Breast epithelium (tissue), 4 donors: Measurements from ENCODE around the gene FBXL19. TPM values are rescaled to one million over a fixed set of nuclear protein-coding genes. Genes with fewer than 3 reads are reported as not detected.
A peak's percentile ranks its signal among the peaks of the same experiment; 100 is the strongest.
"Not testable (repeated sequence)": the region's sequence is repeated elsewhere in the genome, so short reads cannot be mapped to it uniquely, and the experiment has no call there.

Source experiments
- DNase-seq, 2 donors: peaks; one replicate each; pipeline ENCODE4 v3.0.0-alpha.2; 2019; ENCODE audit warnings: low spot score in 2 of 2
- H3K27ac ChIP-seq, 2 donors: fragments of 200-600 bp; sonication (generic) in 1 of 2; one replicate each; pipeline ENCODE4 v1.5.1; 2016 to 2019; ENCODE audit warnings: mild to moderate bottlenecking in 1 of 2
- H3K27me3 ChIP-seq, 2 donors: fragments of 200-600 bp; sonication (generic) in 1 of 2; one replicate each; pipeline versions ENCODE4 v1.5.1 to v1.6.0; 2017 to 2019; ENCODE audit warnings: control low read depth in 1 of 2, mild to moderate bottlenecking in 1 of 2
- H3K36me3 ChIP-seq: fragments of 200-600 bp; one replicate; pipeline ENCODE4 v1.5.1; 2019
- H3K4me1 ChIP-seq, 2 donors: fragments of 200-600 bp; sonication (generic); one replicate each; pipeline ENCODE4 v1.5.1; 2016 to 2019; ENCODE audit warnings: control low read depth in 1 of 2
- H3K4me3 ChIP-seq, 3 donors: fragments of 200-600 bp; sonication (generic); 1 replicate in 2 of 3; 2 replicates in 1 of 3; pipeline ENCODE4 v1.5.1; 2016 to 2019; ENCODE audit warnings: mild to moderate bottlenecking in 3 of 3, moderate library complexity in 2 of 3
- H3K9me3 ChIP-seq, 2 donors: fragments of 200-600 bp; sonication (generic) in 1 of 2; one replicate each; pipeline ENCODE4 v1.5.1; 2016 to 2019; ENCODE audit warnings: control low read depth in 1 of 2
- CTCF ChIP-seq, 3 donors: fragments of 450-650 bp; IDR thresholded peaks; one replicate each; pipeline ENCODE4 v1.5.1; 2016 to 2017; ENCODE audit warnings: antibody characterized with exemption in 3 of 3, mild to moderate bottlenecking in 3 of 3, moderate library complexity in 3 of 3
- POLR2A ChIP-seq: fragments of 450-650 bp; IDR thresholded peaks from one replicate; pipeline ENCODE4 v1.6.1; 2016; ENCODE audit warnings: antibody characterized with exemption, mild to moderate bottlenecking, moderate library complexity
- POLR2AphosphoS5 ChIP-seq, 3 donors: sonication (generic); formaldehyde crosslinking; IDR thresholded peaks; one replicate each; pipeline ENCODE4 v1.6.1; 2017; ENCODE audit warnings: antibody characterized with exemption in 3 of 3
- intact Hi-C: fragments of 100-400 bp; cut with DNase I; formaldehyde crosslinking; loops from one replicate; pipeline ENCODE4 v1.15.1; 2023; ENCODE audit warnings: low total_unique reads
- total RNA-seq, 3 donors: library from RNA; depleted of rRNA; stranded (reverse); fragments of >200 nt; gene quantifications; one replicate each; pipeline ENCODE4 v1.1.0, GENCODE V29; 2016

FBXL19 gene
- total RNA-seq, 3 donors from 2014 or later, result 4.5 to 12.7 (median 9.2) TPM

- no peak for DNase-seq
- H3K4me3 ChIP-seq, result no peak overlapping the region
- H3K27ac ChIP-seq, result no peak overlapping the region
- H3K36me3 ChIP-seq, result no peaks in the 10 kb centered on the region
- no peaks in the 10 kb centered on the region for H3K27me3 ChIP-seq
- intact Hi-C loops, result no loop called here
- no peak for TF ChIP-seq POLR2A
- TF ChIP-seq CTCF (IDR thresholded peaks at IDR 0.05), result no peak
- TF ChIP-seq POLR2AphosphoS5 (IDR thresholded peaks at IDR 0.05), result no peak
- H3K4me1 ChIP-seq, result no peaks in the 10 kb centered on the region
- H3K9me3 ChIP-seq, result no peaks in the 10 kb centered on the region
These were observed 35.4 kb upstream of the FBXL19 start for GRCh38 chr16:30887927-30888326.

GRCh38 chr16:30888856-30889499 is 34.4 kb upstream of the FBXL19 start:
- Histone ChIP-seq H3K27ac (no peak overlapping the region), H3K4me1 (no peaks in the 10 kb centered on the region), H3K36me3 (no peaks in the 10 kb centered on the region), H3K27me3 (no peaks in the 10 kb centered on the region), H3K9me3 (no peaks in the 10 kb centered on the region), H3K4me3 (no peak overlapping the region)
- no peak for DNase-seq
- TF ChIP-seq POLR2A (no peak), POLR2AphosphoS5 (IDR thresholded peaks at IDR 0.05) (no peak), CTCF (IDR thresholded peaks at IDR 0.05) (no peak)
- intact Hi-C loops, result no loop called here

GRCh38 chr16:30889721-30890120 is 33.7 kb upstream of the FBXL19 start:
- no peaks in the 10 kb centered on the region for H3K4me1 ChIP-seq
- H3K36me3 ChIP-seq, result no peaks in the 10 kb centered on the region

DNA sequence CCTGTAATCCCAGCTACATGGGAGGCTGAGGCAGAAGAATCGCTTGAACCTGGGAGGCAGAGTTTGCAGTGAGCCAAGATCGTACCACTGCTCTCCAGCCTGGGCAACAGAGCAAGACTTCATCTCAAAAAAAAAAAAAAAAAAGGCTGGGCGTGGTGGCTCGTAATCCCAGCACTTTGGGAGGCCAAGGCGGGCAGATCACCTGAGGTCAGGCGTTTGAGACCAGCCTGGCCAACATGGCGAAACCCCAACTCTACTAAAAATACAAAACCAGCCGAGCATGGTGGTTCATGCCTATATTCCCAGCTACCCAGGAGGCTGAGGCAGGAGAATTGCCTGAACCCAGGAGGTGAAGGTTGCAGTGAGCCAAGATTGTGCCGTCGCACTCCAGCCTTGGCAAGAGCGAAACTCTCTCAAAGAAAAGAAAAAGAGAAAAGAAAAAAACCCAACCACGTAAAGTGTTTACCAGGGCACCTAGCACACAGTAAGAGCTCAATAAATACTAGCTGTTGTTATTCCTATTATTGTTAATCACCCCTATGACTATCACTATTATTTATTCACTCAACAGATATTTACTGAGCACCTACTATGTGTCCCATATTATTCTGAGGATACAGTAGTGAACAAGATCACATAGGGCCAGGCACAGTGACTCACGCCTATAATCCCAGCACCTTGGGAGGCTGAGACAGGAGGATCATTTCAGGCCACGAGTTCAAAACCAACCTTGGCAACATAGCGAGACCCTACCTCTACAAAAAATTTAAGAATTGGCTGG is 32.1 kb upstream of the FBXL19 start:
- H3K27me3 ChIP-seq, intact Hi-C loops, H3K9me3 ChIP-seq, H3K36me3 ChIP-seq, H3K4me1 ChIP-seq, H3K4me3 ChIP-seq, DNase-seq, H3K27ac ChIP-seq: not testable (repeated sequence)

More at GRCh38 chr16:30889721-30890120, 33.7 kb upstream of the FBXL19 start:
- intact Hi-C loops, result no loop called here
- Histone ChIP-seq H3K9me3 (no peaks in the 10 kb centered on the region), H3K4me3 (no peak overlapping the region), H3K27me3 (no peaks in the 10 kb centered on the region), H3K27ac (no peak overlapping the region)
- TF ChIP-seq POLR2A (no peak), POLR2AphosphoS5 (IDR thresholded peaks at IDR 0.05) (no peak), CTCF (IDR thresholded peaks at IDR 0.05) (no peak)
- no peak for DNase-seq

DNA sequence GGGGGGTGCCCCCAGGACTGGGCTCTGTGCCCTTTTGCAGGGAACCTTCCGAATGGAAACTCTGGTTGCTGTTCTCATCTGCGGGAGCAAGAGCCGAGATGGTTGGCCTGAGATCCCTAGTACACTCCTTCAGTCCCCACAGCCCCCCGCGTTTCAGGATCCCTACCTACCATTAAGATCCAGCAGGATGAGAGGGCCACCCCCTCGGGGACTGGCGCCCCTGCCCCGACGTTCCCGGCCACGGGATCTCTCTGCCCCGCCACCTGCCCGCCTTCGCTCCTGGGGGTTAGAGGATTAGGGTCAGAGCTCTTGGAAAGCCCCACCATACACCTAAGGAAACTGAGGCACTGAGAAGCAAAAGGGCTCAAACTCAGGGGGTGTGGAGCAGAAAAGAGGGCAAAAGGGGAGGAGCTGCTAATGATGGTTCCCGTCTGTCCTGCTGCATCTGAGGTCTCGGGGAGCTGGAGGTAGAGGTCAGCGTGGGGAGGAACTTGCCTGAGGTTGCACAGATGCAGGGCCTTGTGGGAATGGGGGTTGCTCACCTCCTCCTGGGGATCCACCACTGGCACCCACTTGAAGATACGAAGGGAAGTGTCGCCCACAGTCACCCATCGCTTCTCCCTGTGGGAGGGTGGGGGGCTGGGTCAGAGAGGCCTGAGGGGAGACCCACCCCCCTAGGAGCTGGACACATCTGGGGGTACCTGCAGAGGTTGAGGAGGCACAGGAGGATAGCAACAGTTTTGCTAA is 30.5 kb upstream of the FBXL19 start:
- intact Hi-C loops, result no loop called here
- Histone ChIP-seq H3K9me3 (no peaks in the 10 kb centered on the region), H3K27ac (peak overlapping the region; percentile 98 to 99), H3K4me1 (peaks cover 0 to 3% of the 10 kb centered on the region in 2 donors), H3K27me3 (no peaks in the 10 kb centered on the region), H3K36me3 (no peaks in the 10 kb centered on the region), H3K4me3 (peak overlapping the region; percentile 79 to 82 (median 81))
- no peak for TF ChIP-seq POLR2A
- TF ChIP-seq POLR2AphosphoS5 (IDR thresholded peaks at IDR 0.05), result no peak
- TF ChIP-seq CTCF (IDR thresholded peaks at IDR 0.05), result no peak
- peak in 1 of 2 donors; percentile 32 for DNase-seq
